ENCODE measurements around the gene MLLT3.
A peak's percentile ranks its signal among the peaks of the same experiment; 100 is the strongest.

DNA sequence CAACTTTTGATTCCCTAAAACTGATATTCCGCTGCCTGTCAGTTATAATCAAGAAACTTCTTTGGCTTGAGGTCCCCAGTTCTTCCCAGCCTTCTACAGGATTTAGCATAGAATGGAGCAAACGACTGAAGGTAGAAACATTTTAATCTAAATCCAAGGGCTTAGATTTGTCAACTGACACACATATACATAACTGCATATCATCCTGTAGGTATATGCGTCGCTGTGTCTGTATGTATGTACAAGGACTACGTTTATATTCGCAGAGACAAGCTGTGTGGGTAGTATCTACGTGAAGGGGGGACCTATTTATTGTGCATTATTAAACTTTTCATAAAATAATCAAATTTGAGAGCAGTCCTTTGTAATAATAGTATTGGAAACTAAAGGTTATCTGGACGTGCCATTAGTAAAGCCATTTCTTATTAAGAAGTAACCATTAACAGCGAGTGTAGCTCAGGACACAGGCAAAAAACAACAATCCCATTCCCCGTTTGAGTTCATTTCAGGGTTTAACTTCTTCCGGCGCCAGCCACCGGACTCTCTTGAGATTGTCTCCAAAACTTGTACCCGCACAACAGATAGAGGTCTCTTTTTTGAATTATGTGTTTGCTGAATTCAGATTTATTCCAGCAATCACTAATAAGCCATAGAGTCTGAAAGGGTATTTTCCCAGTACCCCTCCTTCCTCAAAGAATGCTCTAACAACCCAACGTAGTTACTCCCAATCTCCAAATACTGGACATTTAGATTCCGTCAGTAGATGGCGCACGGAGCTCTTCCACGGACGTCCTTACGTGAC, 2.1 kb upstream of the MLLT3 start:
- TF ChIP-seq CTCF (IDR thresholded peaks at IDR 0.05) (peak; percentile 51 to 76 (median 65)), POLR2A (IDR thresholded peaks at IDR 0.05) (no peak), POLR2AphosphoS5 (IDR thresholded peaks at IDR 0.05) (peak; percentile 47)

Data from prostate gland (tissue), 2 donors.